Natural killer cell (primary cell): ENCODE measurements around the gene MAP2K7. TPM values are rescaled to one million over a fixed set of nuclear protein-coding genes. Genes with fewer than 3 reads are reported as not detected.

ENCODE experiments used
- ATAC-seq, 3 donors: fragments of 150-1000 bp in 2 of 3; fragments of 200-7000 bp in 1 of 3; cut with Tn5 transposase; 1 replicate in 1 of 3; 2 replicates in 2 of 3; pipeline ENCODE4 v1.10.0; 2021; ENCODE audit warnings: mild to moderate bottlenecking in 2 of 3, moderate library complexity in 2 of 3
- DNase-seq, 2 donors: peaks; one replicate each; pipeline versions ENCODE4 v3.0.0 to v3.0.0-alpha.2; 2013 to 2021; ENCODE audit warnings: mixed read lengths in 1 of 2
- H3K27ac ChIP-seq: one replicate; pipeline ENCODE4 v1.5.1; 2013; ENCODE audit warnings: mild to moderate bottlenecking, low read length
- H3K27me3 ChIP-seq: one replicate; pipeline ENCODE4 v1.6.1; 2013; ENCODE audit warnings: low read length; ENCODE audit not compliant: control insufficient read depth, insufficient read depth
- H3K36me3 ChIP-seq: one replicate; pipeline ENCODE4 v1.6.1; 2013; ENCODE audit warnings: low read length; ENCODE audit not compliant: control insufficient read depth, insufficient read depth
- H3K4me1 ChIP-seq: one replicate; pipeline ENCODE4 v1.6.1; 2013; ENCODE audit warnings: low read length; ENCODE audit not compliant: control insufficient read depth, insufficient read depth
- H3K4me3 ChIP-seq: one replicate; pipeline ENCODE4 v1.5.1; 2013; ENCODE audit warnings: low read length
- H3K9me3 ChIP-seq: one replicate; pipeline ENCODE4 v1.6.1; 2013; ENCODE audit warnings: low read length; ENCODE audit not compliant: control insufficient read depth, insufficient read depth
- H3K27ac Mint-ChIP-seq, 2 donors: one replicate each; pipeline ENCODE4 v1.8.0; 2022; ENCODE audit warnings: mild to moderate bottlenecking in 2 of 2, mixed read lengths in 2 of 2, moderate library complexity in 1 of 2
- H3K27me3 Mint-ChIP-seq, 2 donors: one replicate each; pipeline ENCODE4 v1.8.0; 2022; ENCODE audit warnings: low read depth in 2 of 2, mixed read lengths in 2 of 2
- H3K36me3 Mint-ChIP-seq: one replicate; pipeline ENCODE4 v1.8.0; 2022; ENCODE audit warnings: mixed read lengths
- H3K4me1 Mint-ChIP-seq, 2 donors: one replicate each; pipeline ENCODE4 v1.8.0; 2022; ENCODE audit warnings: mixed read lengths in 2 of 2
- H3K4me3 Mint-ChIP-seq: one replicate; pipeline ENCODE4 v1.8.0; 2022; ENCODE audit warnings: mild to moderate bottlenecking, moderate library complexity, mixed read lengths
- H3K9me3 Mint-ChIP-seq, 2 donors: one replicate each; pipeline ENCODE4 v1.8.0; 2022; ENCODE audit warnings: mixed read lengths in 2 of 2
- CTCF ChIP-seq: fragments of 200-600 bp; IDR thresholded peaks from one replicate; pipeline ENCODE4 v1.8.0; 2022; ENCODE audit warnings: antibody characterized with exemption
- WGBS: methylation state at CpG from one replicate; pipeline ENCODE4 v1.1.7; 2013; ENCODE audit warnings: missing lambda C conversion rate; ENCODE audit not compliant: insufficient coverage; 5-methylcytosine and 5-hydroxymethylcytosine counted together
- intact Hi-C: fragments of 100-400 bp; cut with micrococcal nuclease; formaldehyde crosslinking; loops from one replicate; pipeline ENCODE4 v1.14.2; 2022
- total RNA-seq, 4 donors: library from RNA; stranded (reverse); fragments of 120-200 nt in 1 of 4; gene quantifications; one replicate each; pipeline versions ENCODE4 v1.2.3 to v1.2.4, GENCODE V29; 2013 to 2022

MAP2K7 gene
- total RNA-seq, 3 donors from 2014 or later (not counting 1 experiment from before 2014, with no cell fraction given), result 131 to 218 (median 159) TPM

GRCh38 chr19:7913652-7914051 is 10.0 kb downstream of the MAP2K7 start:
- peaks cover 32% of the 10 kb centered on the region for H3K36me3 ChIP-seq
- H3K36me3 Mint-ChIP-seq, result no peaks in the 10 kb centered on the region
- TF ChIP-seq CTCF, result no peak
- H3K4me1 Mint-ChIP-seq, result peaks cover 5 to 19% of the 10 kb centered on the region in 2 donors
- H3K4me3 Mint-ChIP-seq, result no peak overlapping the region
- intact Hi-C loops, result no loop called here
- no peaks in the 10 kb centered on the region for H3K9me3 ChIP-seq
- H3K27ac ChIP-seq, result no peak overlapping the region
- no peak overlapping the region for H3K4me3 ChIP-seq
- H3K27me3 Mint-ChIP-seq, result peaks cover 0 to 19% of the 10 kb centered on the region in 2 donors
- H3K9me3 Mint-ChIP-seq, result no peaks in the 10 kb centered on the region
- ATAC-seq, result no peak
- H3K4me1 ChIP-seq, result peaks cover 27% of the 10 kb centered on the region
- no peak for DNase-seq
- peaks cover 23% of the 10 kb centered on the region for H3K27me3 ChIP-seq
- no peak overlapping the region for H3K27ac Mint-ChIP-seq
- 89% methylated on average over 9 of the region's 10 CpGs for WGBS

- intact Hi-C loops, result no loop called here
- Mint-ChIP-seq H3K9me3 (no peaks in the 10 kb centered on the region), H3K27ac (no peak overlapping the region), H3K4me3 (no peak overlapping the region), H3K36me3 (no peaks in the 10 kb centered on the region), H3K4me1 (peaks cover 5 to 19% of the 10 kb centered on the region in 2 donors), H3K27me3 (peaks cover 0 to 19% of the 10 kb centered on the region in 2 donors)
- no peak for ATAC-seq
- H3K9me3 ChIP-seq, result no peaks in the 10 kb centered on the region
- H3K27me3 ChIP-seq, result peaks cover 27% of the 10 kb centered on the region
- peaks cover 31% of the 10 kb centered on the region for H3K4me1 ChIP-seq
- no peak for TF ChIP-seq CTCF
- 84% methylated on average over 8 of the region's 12 CpGs for WGBS
- DNase-seq, result no peak
- no peak overlapping the region for H3K27ac ChIP-seq
- H3K36me3 ChIP-seq, result peaks cover 31% of the 10 kb centered on the region
- no peak overlapping the region for H3K4me3 ChIP-seq
Observed at GRCh38 chr19:7914099-7914498, 10.4 kb downstream of the MAP2K7 start.

GRCh38 chr19:7914598-7915045 is 10.9 kb downstream of the MAP2K7 start, which contains the start of gene TGFBR3L:
Gene TGFBR3L, plus strand, starts transcription at chr19:7914830.
- H3K4me3 Mint-ChIP-seq, result peak within 1 kb of the TSS; percentile 72
- no peak for ATAC-seq
- Histone ChIP-seq H3K4me1 (peaks cover 36% of the 10 kb centered on the region), H3K36me3 (peaks cover 29% of the 10 kb centered on the region), H3K9me3 (no peaks in the 10 kb centered on the region), H3K27ac (no peak within 1 kb of the TSS), H3K27me3 (peaks cover 29% of the 10 kb centered on the region), H3K4me3 (no peak within 1 kb of the TSS)
- H3K4me1 Mint-ChIP-seq, result peaks cover 7 to 21% of the 10 kb centered on the region in 2 donors
- no peaks in the 10 kb centered on the region for H3K9me3 Mint-ChIP-seq
- intact Hi-C loops, result no loop called here
- DNase-seq, result no peak
- no peak for TF ChIP-seq CTCF
- H3K36me3 Mint-ChIP-seq, result no peaks in the 10 kb centered on the region
- peak within 1 kb of the TSS; percentile 60 to 76 for H3K27ac Mint-ChIP-seq
- peaks cover 0 to 21% of the 10 kb centered on the region in 2 donors for H3K27me3 Mint-ChIP-seq
- WGBS, result 84% methylated on average over 12 of the region's 12 CpGs
